KOPT-K1 (cell line): Measurements from ENCODE around the gene KCNK2.

Experiments
- H3K27ac ChIP-seq: fragments of 200-600 bp; sonication (generic); 2 replicates; pipeline ENCODE4 v1.5.1; 2016; ENCODE audit warnings: antibody characterized with exemption, mild to moderate bottlenecking, low read depth, low read length; ENCODE audit not compliant: poor library complexity, severe bottlenecking
- H3K36me3 ChIP-seq: fragments of 200-600 bp; sonication (generic); 2 replicates; pipeline ENCODE4 v1.5.1; 2017; ENCODE audit warnings: antibody characterized with exemption, mild to moderate bottlenecking, low read length, moderate library complexity; ENCODE audit not compliant: insufficient read depth
- H3K9me3 ChIP-seq: fragments of 200-600 bp; sonication (generic); 2 replicates; pipeline ENCODE4 v1.5.1; 2017; ENCODE audit warnings: antibody characterized with exemption, low read length, mild to moderate bottlenecking; ENCODE audit not compliant: insufficient read depth, poor library complexity, severe bottlenecking

KCNK2 gene

GRCh38 chr1:215082532-215083382 is at the start of gene KCNK2:
KCNK2 (plus strand) TSS chr1:215082737; CDS start chr1:215083386, 649 bp downstream.
- Histone ChIP-seq H3K36me3 (no peaks in the 10 kb centered on the region), H3K9me3 (no peaks in the 10 kb centered on the region), H3K27ac (no peak within 1 kb of the TSS)

GRCh38 chr1:215032911-215033526 is 49.5 kb upstream of the KCNK2 start:
- no peak overlapping the region for H3K27ac ChIP-seq
- H3K9me3 ChIP-seq = no peaks in the 10 kb centered on the region
- H3K36me3 ChIP-seq = no peaks in the 10 kb centered on the region

GRCh38 chr1:215040190-215040589 is 42.3 kb upstream of the KCNK2 start:
- H3K9me3 ChIP-seq = no peaks in the 10 kb centered on the region
- H3K36me3 ChIP-seq = no peaks in the 10 kb centered on the region
- H3K27ac ChIP-seq = no peak overlapping the region

- Histone ChIP-seq H3K36me3 (no peaks in the 10 kb centered on the region), H3K27ac (no peak overlapping the region), H3K9me3 (no peaks in the 10 kb centered on the region)
Observed at GRCh38 chr1:215043401-215043800, 39.1 kb upstream of the KCNK2 start.

- no peaks in the 10 kb centered on the region for H3K9me3 ChIP-seq
- H3K27ac ChIP-seq = no peak overlapping the region
- no peaks in the 10 kb centered on the region for H3K36me3 ChIP-seq
Observed at GRCh38 chr1:215044151-215044550, 38.4 kb upstream of the KCNK2 start.

- H3K36me3 ChIP-seq = no peaks in the 10 kb centered on the region
- H3K27ac ChIP-seq = no peak overlapping the region
- no peaks in the 10 kb centered on the region for H3K9me3 ChIP-seq
Observed at GRCh38 chr1:215045698-215046308, 36.7 kb upstream of the KCNK2 start.

- H3K36me3 ChIP-seq = no peaks in the 10 kb centered on the region
- no peaks in the 10 kb centered on the region for H3K9me3 ChIP-seq
- H3K27ac ChIP-seq = no peak overlapping the region
Observed at GRCh38 chr1:215052256-215053015, 30.1 kb upstream of the KCNK2 start.

- Histone ChIP-seq H3K27ac (no peak overlapping the region), H3K9me3 (no peaks in the 10 kb centered on the region), H3K36me3 (no peaks in the 10 kb centered on the region)
Observed at GRCh38 chr1:215054266-215054665, 28.3 kb upstream of the KCNK2 start.

- H3K36me3 ChIP-seq = no peaks in the 10 kb centered on the region
- H3K27ac ChIP-seq = no peak overlapping the region
- H3K9me3 ChIP-seq = no peaks in the 10 kb centered on the region
Observed at GRCh38 chr1:215055281-215055935, 27.1 kb upstream of the KCNK2 start.

GRCh38 chr1:215056584-215056983 is 26.0 kb upstream of the KCNK2 start:
- H3K9me3 ChIP-seq = no peaks in the 10 kb centered on the region
- H3K36me3 ChIP-seq = no peaks in the 10 kb centered on the region
- H3K27ac ChIP-seq = no peak overlapping the region

GRCh38 chr1:215059947-215060346 is 22.6 kb upstream of the KCNK2 start:
- Histone ChIP-seq H3K27ac (no peak overlapping the region), H3K9me3 (no peaks in the 10 kb centered on the region), H3K36me3 (no peaks in the 10 kb centered on the region)

- Histone ChIP-seq H3K9me3 (no peaks in the 10 kb centered on the region), H3K27ac (no peak overlapping the region), H3K36me3 (no peaks in the 10 kb centered on the region)
Observed at GRCh38 chr1:215064327-215064726, 18.2 kb upstream of the KCNK2 start.

GRCh38 chr1:215071078-215071477 is 11.5 kb upstream of the KCNK2 start:
- H3K36me3 ChIP-seq = no peaks in the 10 kb centered on the region
- no peak overlapping the region for H3K27ac ChIP-seq
- H3K9me3 ChIP-seq = no peaks in the 10 kb centered on the region

GRCh38 chr1:215076322-215076721 is 6.2 kb upstream of the KCNK2 start:
- Histone ChIP-seq H3K36me3 (no peaks in the 10 kb centered on the region), H3K27ac (no peak overlapping the region), H3K9me3 (no peaks in the 10 kb centered on the region)
